ENCODE data around the gene SNX20. TPM values are rescaled to one million over a fixed set of nuclear protein-coding genes. Genes with fewer than 3 reads are reported as not detected.

SNX20 gene
- total and polyA plus RNA-seq, 7 experiments from 2014 or later: 32.4 to 96.1 (median 70.8) TPM

DNA sequence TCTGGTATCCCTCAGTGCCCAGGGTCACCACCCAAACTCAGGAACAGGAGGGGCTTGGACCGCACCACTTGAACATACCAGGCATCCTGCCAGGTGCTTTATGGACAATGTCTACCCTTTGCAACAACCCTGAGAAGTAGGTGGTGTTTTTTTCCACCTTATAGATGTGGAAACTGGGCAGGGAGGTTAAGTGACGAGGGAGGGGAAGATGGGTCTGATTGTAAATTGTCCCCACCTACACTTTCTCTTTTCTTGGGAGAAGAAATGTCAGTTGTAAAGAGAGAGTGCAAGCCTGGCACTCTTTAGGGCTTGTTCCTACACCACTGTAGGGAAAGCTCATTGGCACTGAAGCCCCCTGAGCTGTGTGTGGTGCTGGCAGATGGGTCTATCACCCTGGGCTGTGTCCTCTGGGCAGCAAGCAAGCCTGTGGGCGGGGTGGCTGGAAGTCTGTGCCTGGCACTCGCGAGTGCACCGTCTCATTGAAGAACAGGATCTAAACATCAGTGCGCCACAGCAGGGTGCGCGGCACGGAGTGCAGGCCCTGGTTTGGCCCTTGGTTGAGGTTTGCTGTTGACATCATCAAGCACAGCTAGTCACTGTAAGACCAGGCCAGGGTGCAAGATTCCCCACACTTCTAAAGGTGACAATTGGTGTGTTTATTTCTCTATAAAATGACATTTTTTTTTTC is 27.4 kb upstream of the SNX20 start:
- ChIA-PET POLR2A (interaction anchor here (0.7 to 1.0 kb wide), 4 partner anchors 13 to 425 kb away, joined by 3 to 5 read pairs (median 3); no protein-coding TSS in a partner anchor), CTCF (interaction anchor here (0.6 to 1.6 kb wide), 5 partner anchors 9 to 643 kb away, joined by 3 to 4 read pairs (median 3); partner anchors contain the start of gene HEATR3)
- no peaks in the 10 kb centered on the region for H3K27me3 Mint-ChIP-seq
- H3K36me3 Mint-ChIP-seq: peaks cover 10 to 52% (median 16%) of the 10 kb centered on the region in 5 donors
- ATAC-seq (peak; percentile 78), DNase-seq (no peak)
- H3K27ac Mint-ChIP-seq: peak overlapping the region in 7 of 9 donors; percentile 6 to 68 (median 48)
- H3K9me3 Mint-ChIP-seq: peaks cover 10 to 26% (median 22%) of the 10 kb centered on the region in 11 donors
- Histone ChIP-seq H3K36me3 (ENCODE audit: control insufficient read depth in 2 of 3, insufficient read depth in 3 of 3, low read length in 3 of 3) (no peaks in the 10 kb centered on the region), H3K4me1 (ENCODE audit: control insufficient read depth in 2 of 2, insufficient read depth in 2 of 2, low read length in 2 of 2) (peaks cover 8 to 10% of the 10 kb centered on the region in 2 donors), H3K4me3 (ENCODE audit: low read length) (no peak overlapping the region), H3K27me3 (ENCODE audit: control insufficient read depth in 2 of 2, insufficient read depth in 2 of 2, low read length in 2 of 2) (no peaks in the 10 kb centered on the region), H3K27ac (ENCODE audit: low read depth, low read length) (no peak overlapping the region), H3K9me3 (ENCODE audit: control insufficient read depth in 2 of 3, low read length in 3 of 3) (peaks cover 4 to 13% (median 4%) of the 10 kb centered on the region in 3 experiments)
- peak overlapping the region in 4 of 10 donors; percentile 15 to 74 (median 26) for H3K4me3 Mint-ChIP-seq
- H3K4me1 Mint-ChIP-seq: peaks cover 22 to 39% (median 30%) of the 10 kb centered on the region in 7 donors
- intact Hi-C loops (cut with micrococcal nuclease): no loop called here

DNA sequence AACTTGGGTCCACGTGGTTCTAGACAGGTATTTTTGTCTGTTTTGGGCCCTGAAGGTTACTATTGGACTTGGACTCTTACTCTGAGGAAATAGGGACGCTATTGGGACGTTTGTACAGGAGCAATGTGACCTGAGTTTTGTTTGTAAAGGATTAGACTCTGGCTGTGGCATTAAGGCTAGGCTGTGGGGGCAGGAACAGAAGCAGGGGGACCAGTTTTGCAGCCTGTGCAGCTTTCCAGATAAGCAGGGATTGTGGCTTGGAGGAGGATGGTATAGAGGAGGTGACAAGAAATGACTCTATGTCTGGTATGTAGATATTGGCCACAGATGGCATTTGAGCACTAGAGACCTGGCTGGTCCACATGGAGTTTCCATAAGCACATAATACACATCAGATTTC is 25.1 kb upstream of the SNX20 start:
- Mint-ChIP-seq H3K27ac (peak overlapping the region in 1 of 9 donors; percentile 11), H3K9me3 (peaks cover 10 to 30% (median 22%) of the 10 kb centered on the region in 11 donors), H3K27me3 (no peaks in the 10 kb centered on the region), H3K4me1 (peaks cover 22 to 39% (median 30%) of the 10 kb centered on the region in 7 donors), H3K4me3 (no peak overlapping the region), H3K36me3 (peaks cover 10 to 67% (median 16%) of the 10 kb centered on the region in 5 donors)
- POLR2A ChIA-PET: no interaction called here
- Histone ChIP-seq H3K36me3 (ENCODE audit: control insufficient read depth in 2 of 3, insufficient read depth in 3 of 3, low read length in 3 of 3) (no peaks in the 10 kb centered on the region), H3K9me3 (ENCODE audit: control insufficient read depth in 2 of 3, low read length in 3 of 3) (peaks cover 4 to 13% (median 4%) of the 10 kb centered on the region in 3 experiments), H3K27ac (ENCODE audit: low read depth, low read length) (no peak overlapping the region), H3K4me3 (ENCODE audit: low read length) (no peak overlapping the region), H3K27me3 (ENCODE audit: control insufficient read depth in 2 of 2, insufficient read depth in 2 of 2, low read length in 2 of 2) (no peaks in the 10 kb centered on the region), H3K4me1 (ENCODE audit: control insufficient read depth in 2 of 2, insufficient read depth in 2 of 2, low read length in 2 of 2) (peaks cover 8 to 10% of the 10 kb centered on the region in 2 donors)
- intact Hi-C loops (cut with micrococcal nuclease): no loop called here
- no peak for ATAC-seq
- CTCF ChIA-PET: no interaction called here
- no peak for DNase-seq

DNA sequence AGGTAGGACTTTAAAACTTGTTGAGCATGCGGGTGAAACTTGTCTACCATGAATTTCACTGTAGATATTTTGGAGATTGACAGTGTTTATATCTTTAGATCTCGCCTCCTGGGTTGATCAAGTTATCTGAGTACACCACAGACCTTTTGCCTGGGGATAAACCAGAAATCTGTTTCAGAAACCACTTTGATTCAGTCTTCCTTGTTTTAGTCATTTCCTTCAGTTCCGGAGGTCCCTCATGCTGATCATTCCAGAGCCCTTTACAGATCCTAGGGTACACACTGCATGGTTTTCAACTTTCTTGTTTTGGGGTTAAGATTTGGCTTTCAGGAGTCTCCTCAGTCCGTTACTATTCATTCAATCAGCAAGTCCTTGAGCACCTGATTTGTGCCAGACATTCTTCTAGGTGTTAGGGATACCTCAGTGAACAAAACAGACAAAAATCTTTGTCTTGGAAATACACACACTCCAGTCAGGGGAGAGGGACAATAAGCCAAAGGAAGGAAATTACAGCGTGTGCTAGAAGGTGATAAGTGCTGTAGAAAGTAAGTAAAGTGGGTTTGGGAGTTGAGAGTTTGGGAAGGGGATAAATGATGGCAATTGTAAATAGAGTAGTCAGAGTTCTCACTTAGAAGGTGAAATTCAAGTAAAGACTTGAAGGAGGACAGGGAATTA is 24.5 kb upstream of the SNX20 start:
- Histone ChIP-seq H3K9me3 (ENCODE audit: control insufficient read depth in 2 of 3, low read length in 3 of 3) (peaks cover 4 to 13% (median 4%) of the 10 kb centered on the region in 3 experiments), H3K27me3 (ENCODE audit: control insufficient read depth in 2 of 2, insufficient read depth in 2 of 2, low read length in 2 of 2) (no peaks in the 10 kb centered on the region), H3K4me1 (ENCODE audit: control insufficient read depth in 2 of 2, insufficient read depth in 2 of 2, low read length in 2 of 2) (peaks cover 8 to 10% of the 10 kb centered on the region in 2 donors), H3K4me3 (ENCODE audit: low read length) (no peak overlapping the region), H3K36me3 (ENCODE audit: control insufficient read depth in 2 of 3, insufficient read depth in 3 of 3, low read length in 3 of 3) (no peaks in the 10 kb centered on the region), H3K27ac (ENCODE audit: low read depth, low read length) (no peak overlapping the region)
- H3K4me3 Mint-ChIP-seq: no peak overlapping the region
- ChIA-PET CTCF (no interaction called here), POLR2A (no interaction called here)
- peaks cover 10 to 30% (median 22%) of the 10 kb centered on the region in 11 donors for H3K9me3 Mint-ChIP-seq
- H3K4me1 Mint-ChIP-seq: peaks cover 21 to 39% (median 30%) of the 10 kb centered on the region in 7 donors
- H3K36me3 Mint-ChIP-seq: peaks cover 10 to 72% (median 16%) of the 10 kb centered on the region in 5 donors
- H3K27ac Mint-ChIP-seq: peak overlapping the region in 2 of 9 donors; percentile 11 to 22
- ATAC-seq (no peak), DNase-seq (no peak)
- intact Hi-C loops (cut with micrococcal nuclease): no loop called here
- no peaks in the 10 kb centered on the region for H3K27me3 Mint-ChIP-seq

DNA sequence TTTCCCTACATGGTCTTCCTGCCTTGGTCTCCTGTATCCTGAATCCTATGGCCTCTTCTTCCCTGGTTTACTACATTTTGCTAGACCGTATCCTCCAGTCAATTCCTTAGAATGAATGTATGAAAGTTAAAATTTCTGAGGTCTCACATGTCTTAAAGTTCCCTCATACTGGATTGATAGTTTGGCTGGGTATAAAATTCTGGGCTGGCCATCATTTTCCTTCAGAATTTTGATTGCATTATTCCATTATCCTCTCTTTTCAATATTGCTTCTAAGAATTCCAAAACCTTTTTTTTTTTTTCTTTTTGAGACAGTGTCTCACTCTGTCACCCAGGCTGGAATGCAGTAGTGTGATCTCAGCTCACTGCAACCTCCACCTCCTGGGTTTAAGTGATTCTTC is 23.1 kb upstream of the SNX20 start:
- Mint-ChIP-seq H3K36me3 (peaks cover 10 to 78% (median 16%) of the 10 kb centered on the region in 5 donors), H3K4me1 (peaks cover 16 to 34% (median 25%) of the 10 kb centered on the region in 7 donors), H3K4me3 (no peak overlapping the region), H3K9me3 (peaks cover 10 to 30% (median 22%) of the 10 kb centered on the region in 11 donors), H3K27ac (no peak overlapping the region), H3K27me3 (no peaks in the 10 kb centered on the region)
- H3K9me3 ChIP-seq (ENCODE audit: control insufficient read depth in 2 of 3, low read length in 3 of 3): peaks cover 4 to 13% (median 4%) of the 10 kb centered on the region in 3 experiments
- no peak overlapping the region for H3K27ac ChIP-seq (ENCODE audit: low read depth, low read length)
- ChIA-PET CTCF (no interaction called here), POLR2A (interaction anchor here (1.4 kb wide), 1 partner anchor 15 kb away, joined by 3 read pairs; no protein-coding TSS in a partner anchor)
- DNase-seq (no peak), ATAC-seq (no peak)
- no peaks in the 10 kb centered on the region for H3K27me3 ChIP-seq (ENCODE audit: control insufficient read depth in 2 of 2, insufficient read depth in 2 of 2, low read length in 2 of 2)
- intact Hi-C loops (cut with micrococcal nuclease): no loop called here
- peaks cover 4 to 7% of the 10 kb centered on the region in 2 donors for H3K4me1 ChIP-seq (ENCODE audit: control insufficient read depth in 2 of 2, insufficient read depth in 2 of 2, low read length in 2 of 2)
- no peak overlapping the region for H3K4me3 ChIP-seq (ENCODE audit: low read length)
- no peaks in the 10 kb centered on the region for H3K36me3 ChIP-seq (ENCODE audit: control insufficient read depth in 2 of 3, insufficient read depth in 3 of 3, low read length in 3 of 3)

DNA sequence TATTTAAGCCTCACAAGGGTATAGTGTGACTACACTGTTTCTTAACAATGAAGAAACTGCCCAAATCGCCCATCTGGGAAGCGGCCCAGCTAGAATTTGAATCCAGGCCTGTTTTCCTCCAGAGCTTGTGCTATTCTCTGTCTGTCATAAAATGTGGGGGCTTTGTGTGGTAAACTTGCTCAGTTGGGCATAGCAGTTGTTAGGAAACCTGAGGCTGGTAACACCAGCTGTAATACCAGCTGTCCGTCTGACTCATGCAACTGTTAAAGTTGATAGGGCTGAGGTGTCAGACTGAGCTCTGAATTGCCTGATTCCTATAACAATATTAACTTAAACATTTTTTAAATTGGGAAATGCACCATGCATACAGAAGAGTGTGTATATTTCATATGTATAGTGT is 21.6 kb upstream of the SNX20 start:
- Histone ChIP-seq H3K27me3 (ENCODE audit: control insufficient read depth in 2 of 2, insufficient read depth in 2 of 2, low read length in 2 of 2) (no peaks in the 10 kb centered on the region), H3K27ac (ENCODE audit: low read depth, low read length) (no peak overlapping the region), H3K36me3 (ENCODE audit: control insufficient read depth in 2 of 3, insufficient read depth in 3 of 3, low read length in 3 of 3) (no peaks in the 10 kb centered on the region), H3K9me3 (ENCODE audit: control insufficient read depth in 2 of 3, low read length in 3 of 3) (peaks cover 4 to 13% (median 4%) of the 10 kb centered on the region in 3 experiments), H3K4me1 (ENCODE audit: control insufficient read depth in 2 of 2, insufficient read depth in 2 of 2, low read length in 2 of 2) (peaks cover 5 to 16% of the 10 kb centered on the region in 2 donors), H3K4me3 (ENCODE audit: low read length) (no peak overlapping the region)
- peaks cover 10 to 30% (median 22%) of the 10 kb centered on the region in 11 donors for H3K9me3 Mint-ChIP-seq
- ChIA-PET CTCF (interaction anchor here (0.5 to 1.3 kb wide), 5 partner anchors 8 to 175 kb away, joined by 3 to 4 read pairs (median 3); no protein-coding TSS in a partner anchor), POLR2A (interaction anchor here (0.6 to 1.1 kb wide), 4 partner anchors 27 to 570 kb away, joined by 3 read pairs; no protein-coding TSS in a partner anchor)
- ATAC-seq: peak; percentile 33
- peaks cover 13 to 34% (median 25%) of the 10 kb centered on the region in 7 donors for H3K4me1 Mint-ChIP-seq
- peaks cover 10 to 64% (median 16%) of the 10 kb centered on the region in 5 donors for H3K36me3 Mint-ChIP-seq
- H3K27ac Mint-ChIP-seq: no peak overlapping the region
- intact Hi-C loops (cut with micrococcal nuclease): no loop called here
- no peaks in the 10 kb centered on the region for H3K27me3 Mint-ChIP-seq
- no peak for DNase-seq
- no peak overlapping the region for H3K4me3 Mint-ChIP-seq

DNA sequence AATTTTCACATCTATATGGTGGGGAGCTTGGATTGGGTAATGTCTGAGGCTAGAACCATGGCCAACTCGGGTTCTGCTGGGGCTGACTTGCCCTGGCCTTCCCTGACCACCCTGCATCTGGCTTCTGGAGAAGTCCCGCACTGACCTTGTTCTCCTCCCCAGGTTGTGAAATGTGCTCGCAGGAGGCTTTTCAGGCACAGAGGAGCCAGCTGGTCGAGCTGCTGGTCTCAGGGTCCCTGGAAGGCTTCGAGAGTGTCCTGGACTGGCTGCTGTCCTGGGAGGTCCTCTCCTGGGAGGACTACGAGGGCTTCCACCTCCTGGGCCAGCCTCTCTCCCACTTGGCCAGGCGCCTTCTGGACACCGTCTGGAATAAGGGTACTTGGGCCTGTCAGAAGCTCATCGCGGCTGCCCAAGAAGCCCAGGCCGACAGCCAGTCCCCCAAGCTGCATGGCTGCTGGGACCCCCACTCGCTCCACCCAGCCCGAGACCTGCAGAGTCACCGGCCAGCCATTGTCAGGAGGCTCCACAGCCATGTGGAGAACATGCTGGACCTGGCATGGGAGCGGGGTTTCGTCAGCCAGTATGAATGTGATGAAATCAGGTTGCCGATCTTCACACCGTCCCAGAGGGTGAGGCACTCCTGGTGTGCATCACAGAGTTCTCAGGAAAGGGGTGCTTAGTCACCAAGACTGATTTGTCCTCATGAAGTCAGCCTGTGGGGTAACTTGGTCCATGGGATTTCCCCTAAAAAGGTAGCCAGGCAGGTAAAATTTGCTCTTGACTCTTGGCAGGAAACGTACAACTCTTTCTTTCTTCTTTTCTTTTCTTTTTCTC is 18.4 kb upstream of the SNX20 start:
- peaks cover 4 to 9% (median 4%) of the 10 kb centered on the region in 3 experiments for H3K9me3 ChIP-seq (ENCODE audit: control insufficient read depth in 2 of 3, low read length in 3 of 3)
- peaks cover 19 to 44% of the 10 kb centered on the region in 2 donors for H3K4me1 ChIP-seq (ENCODE audit: control insufficient read depth in 2 of 2, insufficient read depth in 2 of 2, low read length in 2 of 2)
- H3K4me3 Mint-ChIP-seq: peak overlapping the region in 5 of 10 donors; percentile 26 to 80 (median 41)
- ATAC-seq (peak; percentile 56), DNase-seq (peak in 2 of 9 donors; percentile 16 to 46)
- peaks cover 36 to 54% (median 42%) of the 10 kb centered on the region in 7 donors for H3K4me1 Mint-ChIP-seq
- POLR2A ChIA-PET: interaction anchor here (0.6 to 1.0 kb wide), 2 partner anchors 18 to 38 kb away, joined by 3 to 4 read pairs; no protein-coding TSS in a partner anchor
- CTCF ChIA-PET: interaction anchor here (0.6 to 1.8 kb wide), 2 partner anchors 47 to 425 kb away, joined by 3 to 4 read pairs; no protein-coding TSS in a partner anchor
- H3K36me3 Mint-ChIP-seq: peaks cover 0 to 47% (median 4%) of the 10 kb centered on the region in 5 donors
- intact Hi-C loops (cut with micrococcal nuclease): no loop called here
- H3K9me3 Mint-ChIP-seq: peaks cover 3 to 15% (median 9%) of the 10 kb centered on the region in 11 donors
- H3K27me3 Mint-ChIP-seq: peaks cover 0 to 6% (median 0%) of the 10 kb centered on the region in 5 donors
- H3K36me3 ChIP-seq (ENCODE audit: control insufficient read depth in 2 of 3, insufficient read depth in 3 of 3, low read length in 3 of 3): no peaks in the 10 kb centered on the region
- no peak overlapping the region for H3K27ac ChIP-seq (ENCODE audit: low read depth, low read length)
- H3K4me3 ChIP-seq (ENCODE audit: low read length): no peak overlapping the region
- peak overlapping the region in 4 of 9 donors; percentile 38 to 59 (median 50) for H3K27ac Mint-ChIP-seq
- H3K27me3 ChIP-seq (ENCODE audit: control insufficient read depth in 2 of 2, insufficient read depth in 2 of 2, low read length in 2 of 2): no peaks in the 10 kb centered on the region
